Left lobe of liver (tissue), 2 donors: ENCODE data around the gene PIAS4. TPM values are rescaled to one million over a fixed set of nuclear protein-coding genes. Genes with fewer than 3 reads are reported as not detected.

Experiments
- ATAC-seq: fragments of 200-7000 bp; cut with Tn5 transposase; one replicate; pipeline ENCODE4 v1.9.1; 2020; ENCODE audit warnings: mild to moderate bottlenecking, moderate library complexity
- DNase-seq: peaks from one replicate; pipeline ENCODE4 v3.0.0-alpha.2; 2020; ENCODE audit warnings: low spot score
- total RNA-seq: library from RNA; stranded (reverse); gene quantifications from one replicate; pipeline ENCODE4 v1.2.1, GENCODE V29; 2021
- donor health status: DM: no; HTN: no; CAD: no; lungs with moderate emphysema.
- donor health status: DM: no; HTN: yes; CAD: no.

Gene PIAS4
- total RNA-seq, 1 donor from 2014 or later: 13.6 TPM

- DNase-seq: peak; percentile 61
Observed at GRCh38 chr19:4067396-4068046, 60.0 kb downstream of the PIAS4 start.

DNA sequence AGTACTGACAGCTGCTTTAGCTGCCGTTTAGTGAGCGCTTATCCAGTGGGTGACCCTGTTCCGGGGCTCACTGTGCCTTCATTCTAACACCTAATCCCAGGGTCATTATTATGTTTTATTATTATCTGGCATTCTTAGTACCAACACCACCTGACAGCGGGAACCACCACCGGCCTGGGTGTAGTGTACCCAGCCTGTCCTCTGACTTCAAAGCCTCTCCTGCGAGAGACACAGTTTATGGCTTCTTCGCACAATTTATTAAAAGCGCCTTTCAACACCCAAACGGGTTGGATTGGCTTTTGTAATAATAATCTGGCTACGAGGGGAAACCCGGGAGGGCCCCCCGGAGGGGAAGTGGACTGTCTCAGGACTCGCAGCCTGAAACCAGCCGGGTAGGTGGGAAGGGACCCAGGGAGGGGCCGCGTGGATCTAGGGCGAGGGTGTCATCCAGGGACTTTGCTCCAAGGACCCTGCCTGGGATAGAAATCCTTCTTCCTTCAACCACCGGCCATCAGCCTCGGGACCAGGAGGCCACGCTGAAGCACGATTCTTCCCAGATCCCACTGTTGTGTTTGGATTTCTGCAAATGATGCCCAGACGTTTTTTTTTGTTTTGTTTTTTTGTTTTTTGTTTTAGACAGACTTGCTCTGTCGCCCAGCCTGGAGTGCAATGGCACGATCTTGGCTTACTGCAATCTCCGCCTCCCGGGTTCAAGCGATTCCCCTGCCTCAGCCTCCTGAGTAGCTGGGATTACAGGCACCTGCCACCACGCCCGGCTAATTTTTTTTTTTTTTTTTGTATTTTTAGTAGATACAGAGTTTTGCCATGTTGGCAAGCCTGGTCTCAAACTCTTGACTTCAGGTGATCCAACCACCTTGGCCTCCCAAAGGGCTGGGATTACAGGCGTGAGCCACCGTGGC is 60.8 kb downstream of the PIAS4 start:
- ATAC-seq (no peak), DNase-seq (no peak)

More at GRCh38 chr19:4067396-4068046, 60.0 kb downstream of the PIAS4 start:
- peak; percentile 1 for ATAC-seq

- DNase-seq: peak; percentile 48
- ATAC-seq: no peak
Observed at GRCh38 chr19:4069331-4069959, 61.9 kb downstream of the PIAS4 start.

- ATAC-seq: no peak
- no peak for DNase-seq
Observed at GRCh38 chr19:4071610-4072009, 64.1 kb downstream of the PIAS4 start.

DNA sequence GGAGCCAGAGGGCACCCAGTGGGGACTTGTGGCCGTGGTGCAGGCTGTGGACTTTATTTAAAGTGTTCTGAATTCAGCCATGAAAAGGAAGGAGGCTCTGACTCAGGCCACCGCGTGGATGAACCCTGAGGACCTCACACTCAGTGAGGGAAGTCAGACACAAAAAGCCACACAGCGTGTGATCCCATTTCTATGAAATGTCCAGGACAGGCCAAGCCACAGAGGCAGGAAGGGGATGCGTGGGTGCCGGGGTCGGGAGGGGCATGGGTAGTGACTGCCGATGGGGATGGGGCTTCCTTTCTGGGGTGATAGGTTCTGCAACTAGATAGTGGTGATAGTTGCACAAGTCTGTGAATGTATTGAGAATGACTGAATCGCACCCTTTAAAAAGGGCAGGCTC is 67.8 kb downstream of the PIAS4 start:
- ATAC-seq: no peak
- DNase-seq: no peak

GRCh38 chr19:4077007-4077374 is 69.5 kb downstream of the PIAS4 start:
- ATAC-seq: peak; percentile 82
- DNase-seq: peak; percentile 66

DNA sequence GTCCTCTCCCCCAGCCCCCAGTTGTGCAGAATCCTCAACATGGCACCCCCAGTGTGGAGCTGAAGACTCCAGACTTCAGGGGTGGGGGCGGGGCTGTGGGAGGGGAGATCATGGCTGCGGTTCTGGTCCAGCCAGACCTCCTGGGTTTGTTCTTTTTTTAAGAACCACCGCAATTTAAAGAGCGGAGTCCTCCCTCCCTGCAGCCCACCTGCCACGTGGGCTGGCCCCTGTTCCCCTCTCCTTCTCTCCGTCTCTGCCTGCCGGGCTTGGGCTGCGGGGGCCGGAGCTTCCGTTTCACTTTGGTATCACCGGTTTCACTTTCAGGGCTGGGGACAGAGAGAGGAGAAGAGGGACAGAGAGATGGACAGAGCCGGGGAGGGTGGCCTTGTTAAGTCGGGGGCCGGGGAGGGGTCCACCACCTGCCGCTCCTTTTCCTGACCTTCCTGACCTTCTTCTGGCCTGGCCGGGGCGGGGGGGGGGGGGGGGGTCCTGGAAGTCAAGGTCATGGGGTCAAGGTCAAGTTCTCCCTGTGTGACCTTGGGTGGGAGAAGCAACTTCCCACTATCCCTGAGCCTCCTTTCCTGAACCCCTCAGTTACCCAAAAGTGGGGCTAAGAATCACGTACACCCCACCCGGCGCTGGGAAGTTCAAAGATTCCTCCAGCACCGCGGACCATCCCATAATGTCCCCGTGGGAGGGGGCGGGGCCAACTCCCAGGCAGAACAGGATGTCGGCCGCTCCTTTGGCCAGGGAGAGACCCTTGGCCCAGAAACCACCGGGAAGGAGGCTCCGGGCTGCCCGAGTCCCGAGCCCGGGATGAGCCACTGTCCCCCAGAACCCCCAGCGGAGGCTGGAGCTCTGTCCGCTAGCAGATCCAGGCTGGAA is 70.5 kb downstream of the PIAS4 start:
- DNase-seq (peak; percentile 62), ATAC-seq (peak; percentile 71)

- DNase-seq (no peak), ATAC-seq (no peak)
Observed at GRCh38 chr19:4080473-4080872, 72.9 kb downstream of the PIAS4 start.

- DNase-seq (no peak), ATAC-seq (no peak)
Observed at GRCh38 chr19:4081441-4082129, 74.0 kb downstream of the PIAS4 start.

DNA sequence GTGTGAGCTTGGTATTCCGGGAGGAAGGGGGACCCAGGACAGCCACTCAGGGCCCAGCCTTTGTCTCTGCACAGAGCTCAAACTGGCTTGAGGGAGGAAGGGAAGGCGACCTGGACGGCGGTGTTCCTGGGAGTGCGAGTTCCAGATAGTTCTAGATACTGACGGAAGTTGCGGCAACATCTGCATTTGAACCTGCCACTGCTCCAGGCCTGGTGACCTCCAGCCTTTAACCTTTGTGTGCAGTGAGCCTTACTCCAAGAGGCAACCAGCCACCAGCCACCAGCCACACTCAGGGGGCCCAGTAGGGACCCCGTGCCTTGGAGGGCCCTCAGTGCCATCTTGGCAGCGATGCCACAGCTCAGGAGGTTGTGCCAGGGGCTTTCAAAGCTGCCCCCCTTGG is 74.6 kb downstream of the PIAS4 start:
- DNase-seq: no peak
- ATAC-seq: peak; percentile 30

DNA sequence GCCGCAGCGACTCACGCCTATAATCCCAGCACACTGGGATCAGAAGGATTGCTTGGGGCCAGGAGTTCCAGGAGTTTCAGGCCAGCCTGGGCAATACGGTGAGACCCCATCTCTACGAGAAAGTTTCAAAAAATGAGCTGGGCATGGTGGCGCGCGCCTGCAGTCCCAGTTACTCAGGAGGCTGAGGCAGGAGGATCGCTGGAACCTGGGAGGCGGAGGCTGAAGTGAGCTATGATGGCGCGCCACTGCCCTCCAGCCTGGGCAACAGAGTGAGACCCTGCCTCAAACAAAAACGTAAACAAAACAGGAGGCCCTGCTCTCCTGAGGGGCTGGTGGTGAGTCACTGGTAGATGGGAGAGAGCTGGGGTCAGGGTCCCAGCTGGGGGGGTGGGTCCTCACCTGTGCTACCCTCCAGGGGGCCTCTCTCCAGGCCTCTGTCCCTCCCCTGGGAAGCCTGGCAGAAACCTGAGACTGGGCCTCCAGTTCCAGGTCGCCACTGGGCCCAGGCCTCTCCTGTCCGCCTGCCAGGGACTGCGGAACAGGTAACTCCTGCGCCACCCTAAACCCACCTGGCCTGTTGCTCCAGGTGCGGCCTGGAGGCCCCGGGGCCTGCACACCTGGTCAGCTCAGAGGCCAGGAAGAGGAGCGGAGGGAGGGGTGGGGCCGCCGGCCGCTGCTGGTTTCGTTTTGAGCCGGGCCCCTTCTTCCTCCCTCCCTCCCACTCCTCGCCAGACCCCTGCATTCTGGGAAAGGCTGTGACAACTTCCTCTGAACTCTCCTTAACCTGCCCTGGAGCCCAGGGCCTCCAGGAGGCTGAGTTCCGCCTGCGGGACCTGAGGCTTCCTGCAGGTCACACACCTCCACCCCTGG is 76.4 kb downstream of the PIAS4 start:
- no peak for DNase-seq
- ATAC-seq: peak; percentile 27

- ATAC-seq (no peak), DNase-seq (no peak)
Observed at GRCh38 chr19:4084547-4084877, 77.0 kb downstream of the PIAS4 start.

DNA sequence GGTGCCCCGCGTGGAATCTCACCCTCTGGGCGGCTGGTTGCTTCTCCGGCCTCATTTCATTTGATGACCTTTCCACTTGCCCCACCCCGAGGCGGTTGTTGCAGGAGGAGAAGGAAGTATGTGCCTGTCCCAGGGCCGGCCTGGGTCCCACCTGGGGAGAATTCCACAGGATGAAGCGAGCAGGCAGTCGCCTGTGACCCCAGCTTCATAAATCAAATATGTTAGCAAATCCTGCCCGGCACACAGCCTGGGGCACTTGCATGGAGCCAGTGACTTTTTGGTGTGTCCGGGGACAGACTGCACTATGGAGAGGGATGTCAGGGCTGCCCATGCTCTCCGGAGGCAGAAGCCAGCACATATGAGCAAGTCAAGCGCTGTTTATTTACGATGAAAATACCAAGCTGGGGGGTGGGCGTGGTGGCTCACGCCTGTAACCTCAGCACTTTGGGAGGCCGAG is 78.9 kb downstream of the PIAS4 start:
- ATAC-seq (peak; percentile 6), DNase-seq (no peak)

- no peak for DNase-seq
- no peak for ATAC-seq
Observed at GRCh38 chr19:4087787-4088679, 80.5 kb downstream of the PIAS4 start.

GRCh38 chr19:4088975-4089374 is 81.4 kb downstream of the PIAS4 start:
- DNase-seq (no peak), ATAC-seq (no peak)
